ENCODE data around the gene NAA25.

The NAA25 gene

DNA sequence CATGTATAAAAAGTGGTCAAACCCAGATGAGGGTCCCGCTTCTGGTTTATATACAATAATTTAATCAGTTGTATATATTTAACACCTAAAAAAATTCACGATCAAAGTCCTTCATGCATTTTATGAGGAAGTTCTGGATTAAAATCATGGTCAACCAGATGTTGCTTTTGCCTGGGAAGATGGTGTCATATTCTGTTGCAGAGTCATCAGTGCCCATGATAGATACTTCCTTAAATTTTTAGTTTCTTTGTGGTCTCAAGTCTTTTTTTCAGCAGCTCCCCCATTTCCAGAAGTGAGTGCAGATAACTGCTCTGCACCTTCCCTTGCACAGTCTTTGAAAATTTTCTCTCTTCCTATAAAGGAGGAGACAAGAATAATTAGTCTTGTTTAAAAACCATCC lies 79.3 kb downstream of the NAA25 start:
- no peak for TF ChIP-seq EZH2phosphoT487 (conservative IDR thresholded peaks at IDR 0.05; ENCODE audit: low read length)
- no peak for TF ChIP-seq CTCF (IDR thresholded peaks at IDR 0.05; ENCODE audit: insufficient read depth, low read length, poor library complexity, severe bottlenecking)
- no peak overlapping the region for H3K4me3 ChIP-seq (ENCODE audit: insufficient read depth, low read length, poor library complexity, severe bottlenecking)
- peaks cover 29% of the 10 kb centered on the region for H3F3A ChIP-seq (ENCODE audit: insufficient read depth)
- no peaks in the 10 kb centered on the region for H3K9me3 ChIP-seq (ENCODE audit: insufficient read depth, low read length)
- H3K9ac ChIP-seq (ENCODE audit: low read length), result no peak overlapping the region
- 0 out of 2 replicates have a peak, but pooled peaks cover 5% of the 10 kb centered on the region for H4K20me1 ChIP-seq (ENCODE audit: low read depth, low read length)
- 0 out of 2 replicates have a peak, but pooled peaks cover 2% of the 10 kb centered on the region for H3K79me2 ChIP-seq (ENCODE audit: insufficient read depth, low read length)
- peaks cover 59% of the 10 kb centered on the region for H3K36me3 ChIP-seq (ENCODE audit: low read length)
- H3K27me3 ChIP-seq (ENCODE audit: low read length), result no peaks in the 10 kb centered on the region
- no peak overlapping the region for H3K27ac ChIP-seq (ENCODE audit: low read depth, low read length)
- no peak overlapping the region for H2AFZ ChIP-seq (ENCODE audit: low read depth, low read length, severe bottlenecking)
- H3K4me2 ChIP-seq (ENCODE audit: low read depth, low read length, poor library complexity, severe bottlenecking), result no peak overlapping the region
- no peaks in the 10 kb centered on the region for H3K9me2 ChIP-seq (replicated peaks; ENCODE audit: insufficient read depth, low read length)

DNA sequence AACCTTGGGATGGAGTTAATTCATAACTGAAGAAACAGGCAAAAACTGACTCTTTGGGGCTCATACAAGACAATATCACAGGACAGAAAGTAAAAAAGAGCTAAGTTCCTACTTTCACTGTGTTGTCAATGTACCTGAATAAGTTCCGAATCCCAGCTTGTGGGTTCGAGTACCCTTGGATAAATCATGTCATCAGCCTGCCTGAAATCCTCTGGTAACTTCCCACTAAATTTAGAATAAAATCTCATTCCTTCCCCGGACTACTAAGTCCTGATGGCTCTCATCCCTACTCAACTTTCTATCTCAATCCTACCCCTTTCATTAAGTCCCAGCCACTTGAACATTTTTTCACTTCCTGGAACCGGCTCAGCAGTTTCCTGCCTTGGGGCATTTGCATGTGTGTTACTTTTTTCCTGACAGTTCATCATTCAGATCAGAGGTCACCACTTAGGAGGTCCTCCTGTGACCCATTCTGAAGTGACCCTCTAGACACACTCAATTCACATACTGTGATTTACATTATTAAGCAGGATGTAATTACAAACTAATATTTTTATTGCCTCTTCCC lies 82.7 kb downstream of the NAA25 start:
- Histone ChIP-seq H3F3A (ENCODE audit: insufficient read depth) (peaks cover 40% of the 10 kb centered on the region), H3K9me2 (replicated peaks; ENCODE audit: insufficient read depth, low read length) (no peaks in the 10 kb centered on the region), H3K27ac (ENCODE audit: low read depth, low read length) (peak overlapping the region; percentile 9; the same call in 1 of the 2 replicates), H3K79me2 (ENCODE audit: insufficient read depth, low read length) (peaks cover 16% of the 10 kb centered on the region; the same call in 1 of the 2 replicates), H3K27me3 (ENCODE audit: low read length) (no peaks in the 10 kb centered on the region), H3K9me3 (ENCODE audit: insufficient read depth, low read length) (no peaks in the 10 kb centered on the region), H2AFZ (ENCODE audit: low read depth, low read length, severe bottlenecking) (no peak overlapping the region), H3K4me3 (ENCODE audit: insufficient read depth, low read length, poor library complexity, severe bottlenecking) (no peak overlapping the region), H3K36me3 (ENCODE audit: low read length) (peaks cover 42% of the 10 kb centered on the region), H3K4me2 (ENCODE audit: low read depth, low read length, poor library complexity, severe bottlenecking) (no peak overlapping the region), H3K9ac (ENCODE audit: low read length) (no peak overlapping the region), H4K20me1 (ENCODE audit: low read depth, low read length) (peaks cover 5% of the 10 kb centered on the region; the same call in 1 of the 2 replicates)
- TF ChIP-seq EZH2phosphoT487 (conservative IDR thresholded peaks at IDR 0.05; ENCODE audit: low read length), result no peak
- no peak for TF ChIP-seq CTCF (IDR thresholded peaks at IDR 0.05; ENCODE audit: insufficient read depth, low read length, poor library complexity, severe bottlenecking)

DNA sequence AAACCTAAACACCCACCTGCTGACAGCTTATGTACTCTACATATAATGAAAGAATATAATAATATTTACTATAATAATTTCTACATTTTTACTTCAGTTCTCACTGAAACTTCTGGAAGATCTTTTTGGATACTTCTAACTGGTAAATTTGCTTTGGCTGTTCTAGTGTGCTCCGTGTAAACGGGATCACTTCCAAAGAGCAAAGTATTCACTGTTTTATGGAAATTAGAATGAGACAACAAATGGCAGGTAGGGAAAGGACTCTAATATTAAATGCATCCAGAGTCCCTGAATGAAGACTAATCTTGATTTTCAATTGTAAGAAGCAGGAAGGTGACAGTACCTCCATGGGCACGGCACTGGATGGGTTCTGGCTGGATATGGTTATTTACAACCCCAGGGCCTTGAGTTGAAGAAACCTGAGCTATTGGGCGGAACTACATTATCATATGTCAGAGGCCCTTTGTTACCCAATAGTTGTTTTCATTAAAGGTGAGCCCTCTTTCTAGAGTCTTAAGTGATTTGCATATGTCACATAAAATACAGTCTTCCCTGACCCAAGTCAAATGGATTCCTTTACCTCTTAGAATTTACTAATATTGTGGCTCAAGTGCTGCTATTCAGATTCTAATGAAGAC lies 84.7 kb downstream of the NAA25 start:
- Histone ChIP-seq H3K9me2 (replicated peaks; ENCODE audit: insufficient read depth, low read length) (no peaks in the 10 kb centered on the region), H3K79me2 (ENCODE audit: insufficient read depth, low read length) (peaks cover 35% of the 10 kb centered on the region), H3F3A (ENCODE audit: insufficient read depth) (peaks cover 40% of the 10 kb centered on the region), H3K9me3 (ENCODE audit: insufficient read depth, low read length) (no peaks in the 10 kb centered on the region), H3K4me3 (ENCODE audit: insufficient read depth, low read length, poor library complexity, severe bottlenecking) (no peak overlapping the region), H4K20me1 (ENCODE audit: low read depth, low read length) (peaks cover 7% of the 10 kb centered on the region; the same call in 1 of the 2 replicates), H3K27me3 (ENCODE audit: low read length) (no peaks in the 10 kb centered on the region), H3K36me3 (ENCODE audit: low read length) (peaks cover 29% of the 10 kb centered on the region), H2AFZ (ENCODE audit: low read depth, low read length, severe bottlenecking) (no peak overlapping the region), H3K9ac (ENCODE audit: low read length) (no peak overlapping the region), H3K4me2 (ENCODE audit: low read depth, low read length, poor library complexity, severe bottlenecking) (no peak overlapping the region), H3K27ac (ENCODE audit: low read depth, low read length) (no peak overlapping the region)
- TF ChIP-seq CTCF (IDR thresholded peaks at IDR 0.05; ENCODE audit: insufficient read depth, low read length, poor library complexity, severe bottlenecking) (no peak), EZH2phosphoT487 (conservative IDR thresholded peaks at IDR 0.05; ENCODE audit: low read length) (no peak)
